H9 (cell line): ENCODE measurements around the gene NTPCR. TPM values are rescaled to one million over a fixed set of nuclear protein-coding genes. Genes with fewer than 3 reads are reported as not detected.

ENCODE experiments used
- DNase-seq: peaks from one replicate; pipeline ENCODE4 v3.0.0-alpha.2; 2017
- H2AFZ ChIP-seq: one replicate; pipeline ENCODE4 v1.6.1; 2013; ENCODE audit warnings: mild to moderate bottlenecking, low read length, control low read depth, moderate library complexity
- H2AK5ac ChIP-seq: 2 replicates; pipeline ENCODE4 v1.6.1; 2013; ENCODE audit warnings: low read length, control low read depth, mixed read lengths; ENCODE audit not compliant: insufficient read length
- H2BK120ac ChIP-seq: one replicate; pipeline ENCODE4 v1.6.1; 2013; ENCODE audit warnings: low read depth, mild to moderate bottlenecking, low read length, control low read depth, inconsistent platforms; ENCODE audit not compliant: poor library complexity, severe bottlenecking
- H2BK12ac ChIP-seq: 2 replicates; pipeline ENCODE4 v1.6.1; 2013; ENCODE audit warnings: low read length, control low read depth, mixed read lengths, low read depth; ENCODE audit not compliant: insufficient read length
- H2BK15ac ChIP-seq: 2 replicates; pipeline ENCODE4 v1.6.1; 2013; ENCODE audit warnings: low read depth, low read length, control low read depth
- H2BK20ac ChIP-seq: one replicate; pipeline ENCODE4 v1.6.1; 2013; ENCODE audit warnings: low read depth, mild to moderate bottlenecking, low read length, control low read depth, inconsistent platforms; ENCODE audit not compliant: poor library complexity, severe bottlenecking
- H2BK5ac ChIP-seq: 2 replicates; pipeline ENCODE4 v1.6.1; 2013; ENCODE audit warnings: low read length, control low read depth, mixed read lengths; ENCODE audit not compliant: insufficient read length
- H3K14ac ChIP-seq: 2 replicates; pipeline ENCODE4 v1.6.1; 2013; ENCODE audit warnings: low read length, control low read depth; ENCODE audit not compliant: insufficient read depth
- H3K18ac ChIP-seq: 2 replicates; pipeline ENCODE4 v1.6.1; 2013; ENCODE audit warnings: low read depth, mild to moderate bottlenecking, mixed read lengths, low read length, control low read depth; ENCODE audit not compliant: insufficient read length
- H3K23ac ChIP-seq: 2 replicates; pipeline ENCODE4 v1.6.1; 2013; ENCODE audit warnings: low read length, control low read depth, mixed read lengths, low read depth; ENCODE audit not compliant: insufficient read length
- H3K23me2 ChIP-seq: 2 replicates; pipeline ENCODE4 v1.6.1; 2013; ENCODE audit warnings: low read depth, mild to moderate bottlenecking, mixed read lengths, low read length, control low read depth; ENCODE audit not compliant: insufficient read length, poor library complexity, severe bottlenecking
- H3K27ac ChIP-seq: 2 replicates; pipeline ENCODE4 v1.5.1; 2013; ENCODE audit warnings: low read length, control low read depth, mixed read lengths, low read depth; ENCODE audit not compliant: insufficient read length
- H3K27me3 ChIP-seq: 2 replicates; pipeline ENCODE4 v1.6.1; 2013; ENCODE audit warnings: low read length, control low read depth, inconsistent platforms; ENCODE audit not compliant: insufficient read depth
- H3K4ac ChIP-seq: 2 replicates; pipeline ENCODE4 v1.6.1; 2013; ENCODE audit warnings: low read depth, mild to moderate bottlenecking, control low read depth, inconsistent platforms, low read length, moderate library complexity
- H3K4me1 ChIP-seq: 2 replicates; pipeline ENCODE4 v1.6.1; 2013; ENCODE audit warnings: low read length, control low read depth, inconsistent platforms; ENCODE audit not compliant: insufficient read depth
- H3K4me2 ChIP-seq: 2 replicates; pipeline ENCODE4 v1.6.1; 2013; ENCODE audit warnings: low read length, control low read depth, mixed read lengths; ENCODE audit not compliant: insufficient read length, insufficient read depth
- H3K56ac ChIP-seq: 2 replicates; pipeline ENCODE4 v1.6.1; 2013; ENCODE audit warnings: low read depth, mild to moderate bottlenecking, mixed read lengths, low read length, control low read depth; ENCODE audit not compliant: insufficient read length
- H3K79me1 ChIP-seq: 2 replicates; pipeline ENCODE4 v1.6.1; 2013; ENCODE audit warnings: low read depth, mild to moderate bottlenecking, moderate library complexity, low read length, control low read depth, inconsistent platforms; ENCODE audit not compliant: insufficient read depth, poor library complexity, severe bottlenecking
- H3K79me2 ChIP-seq: 2 replicates; pipeline ENCODE4 v1.6.1; 2013; ENCODE audit warnings: low read length, control low read depth, inconsistent platforms; ENCODE audit not compliant: insufficient read depth
- H3K9ac ChIP-seq: 2 replicates; pipeline ENCODE4 v1.6.1; 2013; ENCODE audit warnings: low read length, control low read depth, mixed read lengths; ENCODE audit not compliant: insufficient read length; ENCODE audit errors: extremely low read depth
- H3K9me3 ChIP-seq: one replicate; pipeline ENCODE4 v1.6.1; 2013; ENCODE audit warnings: low read depth, low read length, inconsistent platforms; ENCODE audit not compliant: control insufficient read depth
- H3T11ph ChIP-seq: one replicate; pipeline ENCODE4 v1.6.1; 2013; ENCODE audit warnings: mild to moderate bottlenecking, low read length, control low read depth, inconsistent platforms
- H4K20me1 ChIP-seq: one replicate; pipeline ENCODE4 v1.6.1; 2013; ENCODE audit not compliant: control insufficient read depth, insufficient read length, insufficient read depth
- H4K5ac ChIP-seq: 2 replicates; pipeline ENCODE4 v1.6.1; 2013; ENCODE audit warnings: low read depth, mild to moderate bottlenecking, mixed read lengths, low read length, control low read depth; ENCODE audit not compliant: insufficient read length
- H4K8ac ChIP-seq: replicated peaks from 2 replicates; pipeline ENCODE4 v1.6.1; 2013; ENCODE audit warnings: low read length, control low read depth, mixed read lengths, low read depth; ENCODE audit not compliant: insufficient read length
- H4K91ac ChIP-seq: 2 replicates; pipeline ENCODE4 v1.6.1; 2013; ENCODE audit warnings: low read depth, mild to moderate bottlenecking, moderate library complexity, mixed read lengths, low read length, control low read depth; ENCODE audit not compliant: insufficient read length
- H3K27ac Mint-ChIP-seq, 3 experiments: 2 replicates in 2 of 3; 3 replicates in 1 of 3; pipeline ENCODE4 v1.8.0; 2020 to 2021; ENCODE audit warnings: mixed read lengths in 3 of 3, mild to moderate bottlenecking in 1 of 3, moderate library complexity in 1 of 3
- H3K27me3 Mint-ChIP-seq: 2 replicates; pipeline ENCODE4 v1.8.0; 2021; ENCODE audit warnings: low read depth, mild to moderate bottlenecking, moderate library complexity, mixed read lengths
- H3K36me3 Mint-ChIP-seq, 3 experiments: 2 replicates in 2 of 3; 3 replicates in 1 of 3; pipeline ENCODE4 v1.8.0; 2020 to 2021; ENCODE audit warnings: low read depth in 3 of 3, mixed read lengths in 3 of 3; ENCODE audit not compliant: insufficient read depth in 1 of 3
- H3K4me1 Mint-ChIP-seq, 2 experiments: 2 replicates each; pipeline ENCODE4 v1.8.0; 2020; ENCODE audit warnings: mixed read lengths in 2 of 2
- H3K4me3 Mint-ChIP-seq, 2 experiments: 2 replicates in 1 of 2; 3 replicates in 1 of 2; pipeline ENCODE4 v1.8.0; 2020 to 2021; ENCODE audit warnings: mild to moderate bottlenecking in 2 of 2, mixed read lengths in 2 of 2, moderate library complexity in 1 of 2
- H3K9me3 Mint-ChIP-seq, 2 experiments: 2 replicates in 1 of 2; 3 replicates in 1 of 2; pipeline ENCODE4 v1.8.0; 2020; ENCODE audit warnings: mild to moderate bottlenecking in 2 of 2, mixed read lengths in 2 of 2, moderate library complexity in 1 of 2
- CTCF ChIP-seq: fragments of 200-600 bp; sonication (generic); conservative IDR thresholded peaks from 3 replicates; pipeline ENCODE4 v1.8.0; 2021; ENCODE audit warnings: antibody characterized with exemption, mild to moderate bottlenecking
- WGBS: extraction: QIAGEN DNeasy Blood & Tissue Kit; methylation state at CpG from one replicate; pipeline ENCODE4 v1.1.7; 2013; ENCODE audit warnings: missing lambda C conversion rate, low lambda C conversion rate, mixed read lengths; ENCODE audit not compliant: insufficient read length; ENCODE audit errors: extremely low coverage; 5-methylcytosine and 5-hydroxymethylcytosine counted together
- total RNA-seq: library from RNA; stranded (reverse); gene quantifications from 2 replicates; pipeline ENCODE4 v1.2.1, GENCODE V29; 2021

Gene NTPCR
- total RNA-seq, 1 experiment from 2014 or later, result 87.4 TPM

DNA sequence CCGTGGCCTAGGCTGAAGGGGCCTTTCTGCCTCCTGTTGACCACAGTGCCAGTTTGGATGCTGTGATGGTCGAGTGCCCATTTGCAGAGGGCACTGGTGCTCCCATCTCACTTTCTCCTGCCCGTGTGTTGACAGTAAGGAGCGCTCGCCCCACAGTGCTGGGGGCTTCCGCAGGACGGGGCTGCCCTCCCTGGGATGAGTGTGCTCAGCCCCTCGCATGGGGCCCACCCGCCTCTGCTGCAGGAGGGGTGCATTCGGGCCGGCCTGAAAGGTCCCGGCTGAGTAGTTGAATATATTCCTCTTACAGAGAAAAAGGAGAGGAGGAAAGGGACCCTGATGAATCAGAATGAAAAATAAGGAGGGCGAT lies 37.3 kb downstream of the NTPCR start:
- H3K27me3 ChIP-seq, result no peaks in the 10 kb centered on the region
- H3K27ac ChIP-seq, result no peak overlapping the region
- no peak for DNase-seq
- no peak overlapping the region for H2BK120ac ChIP-seq
- H3T11ph ChIP-seq, result no peak overlapping the region
- no peaks in the 10 kb centered on the region for H3K79me2 ChIP-seq
- no peaks in the 10 kb centered on the region for H3K4me1 ChIP-seq
- no peak overlapping the region for H2AFZ ChIP-seq
- no peak overlapping the region for H4K8ac ChIP-seq
- H3K23me2 ChIP-seq, result no peaks in the 10 kb centered on the region
- H3K27me3 Mint-ChIP-seq, result no peaks in the 10 kb centered on the region
- H3K9ac ChIP-seq, result no peak overlapping the region
- no peak overlapping the region for H2BK12ac ChIP-seq
- no peak overlapping the region for H2BK20ac ChIP-seq
- no peak overlapping the region for H3K4me2 ChIP-seq
- H3K18ac ChIP-seq, result no peak overlapping the region
- no peaks in the 10 kb centered on the region for H3K4me1 Mint-ChIP-seq
- H3K79me1 ChIP-seq, result no peaks in the 10 kb centered on the region
- no peak for TF ChIP-seq CTCF
- H3K4me3 Mint-ChIP-seq, result no peak overlapping the region
- H3K36me3 Mint-ChIP-seq, result peaks cover 22 to 28% (median 23%) of the 10 kb centered on the region in 3 experiments
- H3K9me3 Mint-ChIP-seq, result peaks cover under 1 to 8% of the 10 kb centered on the region in 2 experiments; a peak in 3 of 5 replicates
- H2BK15ac ChIP-seq, result no peak overlapping the region
- no peaks in the 10 kb centered on the region for H3K9me3 ChIP-seq
- no peaks in the 10 kb centered on the region for H4K20me1 ChIP-seq
- no peak overlapping the region for H3K56ac ChIP-seq
- H4K5ac ChIP-seq, result no peak overlapping the region
- no peak overlapping the region for H4K91ac ChIP-seq
- no peak overlapping the region for H2AK5ac ChIP-seq
- no CpG with 5 or more reads among the region's 13 CpGs for WGBS
- no peak overlapping the region for H3K23ac ChIP-seq
- no peak overlapping the region for H3K4ac ChIP-seq
- H3K14ac ChIP-seq, result no peak overlapping the region
- H3K27ac Mint-ChIP-seq, result no peak overlapping the region
- no peak overlapping the region for H2BK5ac ChIP-seq
